Endothelial cell of umbilical vein (primary cell): Measurements from ENCODE around the gene NEU1.

Source experiments
- CTCF ChIP-seq, 2 donors: IDR thresholded peaks; 1 replicate in 1 of 2; 2 replicates in 1 of 2; pipeline ENCODE4 v1.5.1; 2011; ENCODE audit warnings: low read length in 2 of 2, mild to moderate bottlenecking in 2 of 2, moderate library complexity in 2 of 2, control low read depth in 1 of 2, inconsistent platforms in 1 of 2, low read depth in 1 of 2; ENCODE audit not compliant: insufficient read depth in 1 of 2; ENCODE audit errors: extremely low read depth in 1 of 2
- JUN ChIP-seq: IDR thresholded peaks from 2 replicates; pipeline ENCODE4 v1.6.1; 2011; ENCODE audit warnings: borderline replicate concordance, low read depth; ENCODE audit not compliant: insufficient read length, insufficient read depth
- POLR2A ChIP-seq: IDR thresholded peaks from 2 replicates; pipeline ENCODE4 v1.6.1; 2012; ENCODE audit warnings: low read depth, mild to moderate bottlenecking, control low read depth, low read length
- POLR2AphosphoS5 ChIP-seq: IDR thresholded peaks from 2 replicates; pipeline ENCODE4 v1.6.1; 2012; ENCODE audit warnings: low read depth, mild to moderate bottlenecking, control low read depth, low read length, moderate library complexity; ENCODE audit not compliant: insufficient read depth

DNA sequence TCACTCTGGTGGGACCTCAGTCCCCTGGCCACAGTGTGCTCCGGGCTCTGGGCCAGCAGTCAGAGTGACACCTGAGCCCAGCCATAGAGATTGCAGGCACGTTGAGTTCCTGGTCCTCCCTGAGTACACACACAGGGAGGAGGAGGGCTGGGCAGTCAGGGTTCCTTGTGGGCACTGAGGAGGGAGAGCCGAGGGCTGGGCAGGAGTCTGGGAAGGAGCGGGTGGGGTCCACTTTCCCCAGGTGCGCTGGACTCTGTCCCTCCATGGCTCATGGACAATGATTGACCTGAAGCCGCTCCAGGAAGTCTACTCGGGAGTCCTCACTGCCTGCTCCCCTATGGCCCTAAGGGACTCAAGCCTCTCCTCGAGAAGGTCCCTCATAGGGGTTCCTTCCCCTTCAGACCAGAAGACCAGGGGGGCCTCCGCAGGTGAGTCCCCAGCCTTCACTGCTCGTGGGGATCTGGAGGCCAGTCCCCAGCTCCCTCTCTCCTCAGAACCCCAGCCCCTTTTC, 15.1 kb upstream of the NEU1 start:
- no peak for TF ChIP-seq JUN
- no peak for TF ChIP-seq POLR2AphosphoS5
- no peak for TF ChIP-seq POLR2A
- TF ChIP-seq CTCF (IDR thresholded peaks at IDR 0.05; ENCODE audit: extremely low read depth in 1 of 2, insufficient read depth in 1 of 2, low read depth in 1 of 2, low read length in 2 of 2): no peak
